GM18951 (cell line): ENCODE data around the gene CLMN.

Experiments
- POLR2A ChIP-seq: IDR thresholded peaks from 4 replicates; pipeline ENCODE4 v1.6.1; 2011; ENCODE audit warnings: mild to moderate bottlenecking; ENCODE audit not compliant: insufficient read length, insufficient read depth; ENCODE audit errors: extremely low read depth
- in situ Hi-C: fragments of 300-500 bp; cut with MboI; formaldehyde crosslinking; loops from one replicate; pipeline ENCODE4 v1.12.0; 2022; ENCODE audit warnings: low sequenced_read_pairs, mixed read lengths, inconsistent platforms; ENCODE audit not compliant: unreplicated experiment

Gene CLMN

DNA sequence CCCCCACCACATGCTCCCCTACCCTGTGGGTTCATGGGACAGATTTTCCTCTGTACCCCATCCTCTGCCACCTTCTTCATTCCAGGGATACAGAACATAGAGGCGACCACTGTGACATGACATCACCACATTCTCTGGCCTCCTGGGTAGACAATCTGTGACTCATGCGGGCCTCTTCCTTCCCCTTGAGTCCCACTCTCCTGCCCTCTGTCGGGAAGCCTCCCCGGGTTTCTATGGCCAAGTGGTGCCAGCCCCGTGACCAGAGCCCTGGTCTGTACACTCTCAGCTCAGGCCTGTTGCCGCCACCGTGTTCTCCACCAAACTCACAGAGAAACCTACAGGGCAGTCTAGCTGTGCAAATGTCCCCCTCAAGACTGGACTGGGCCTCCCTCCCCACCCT, 8.0 kb downstream of the CLMN start:
- in situ Hi-C loops, result no loop called here
- no peak for TF ChIP-seq POLR2A

DNA sequence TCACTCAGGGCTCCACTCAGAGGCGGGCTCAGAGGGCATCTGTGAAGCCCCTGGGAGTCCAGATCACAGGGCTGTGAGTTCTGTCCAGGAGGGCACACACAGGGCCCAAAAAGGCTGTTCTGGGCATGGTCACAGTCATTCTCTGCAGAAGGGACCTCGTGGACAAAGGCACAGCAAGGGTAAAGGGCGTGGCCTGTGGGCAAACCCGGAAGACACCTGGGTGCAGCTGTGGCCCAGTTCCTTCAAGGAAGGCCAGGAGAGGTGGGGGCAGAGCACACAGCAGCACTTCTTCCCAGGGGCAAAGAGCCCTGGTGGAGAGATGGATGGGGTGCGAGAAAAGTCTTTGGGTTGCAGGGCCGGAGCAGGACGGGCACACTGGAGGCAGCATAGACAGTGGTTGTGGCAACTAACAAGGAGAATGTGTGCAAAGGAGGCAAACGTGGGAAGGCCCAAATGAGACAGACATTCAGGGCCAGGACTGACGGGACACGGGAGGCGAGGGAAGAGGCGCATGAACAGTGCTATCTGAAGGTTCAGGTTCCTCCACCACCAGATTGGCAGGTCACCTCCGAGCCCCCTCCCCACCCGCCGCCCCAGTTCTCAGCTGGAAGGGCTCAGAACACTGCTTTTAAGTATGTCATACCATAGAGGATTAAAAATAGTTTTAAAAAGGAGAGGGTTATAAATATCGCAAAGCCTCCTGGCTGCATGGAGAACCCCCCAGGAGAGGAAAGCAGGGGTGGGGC, 8.9 kb downstream of the CLMN start:
- no peak for TF ChIP-seq POLR2A
- in situ Hi-C loops, result no loop called here

DNA sequence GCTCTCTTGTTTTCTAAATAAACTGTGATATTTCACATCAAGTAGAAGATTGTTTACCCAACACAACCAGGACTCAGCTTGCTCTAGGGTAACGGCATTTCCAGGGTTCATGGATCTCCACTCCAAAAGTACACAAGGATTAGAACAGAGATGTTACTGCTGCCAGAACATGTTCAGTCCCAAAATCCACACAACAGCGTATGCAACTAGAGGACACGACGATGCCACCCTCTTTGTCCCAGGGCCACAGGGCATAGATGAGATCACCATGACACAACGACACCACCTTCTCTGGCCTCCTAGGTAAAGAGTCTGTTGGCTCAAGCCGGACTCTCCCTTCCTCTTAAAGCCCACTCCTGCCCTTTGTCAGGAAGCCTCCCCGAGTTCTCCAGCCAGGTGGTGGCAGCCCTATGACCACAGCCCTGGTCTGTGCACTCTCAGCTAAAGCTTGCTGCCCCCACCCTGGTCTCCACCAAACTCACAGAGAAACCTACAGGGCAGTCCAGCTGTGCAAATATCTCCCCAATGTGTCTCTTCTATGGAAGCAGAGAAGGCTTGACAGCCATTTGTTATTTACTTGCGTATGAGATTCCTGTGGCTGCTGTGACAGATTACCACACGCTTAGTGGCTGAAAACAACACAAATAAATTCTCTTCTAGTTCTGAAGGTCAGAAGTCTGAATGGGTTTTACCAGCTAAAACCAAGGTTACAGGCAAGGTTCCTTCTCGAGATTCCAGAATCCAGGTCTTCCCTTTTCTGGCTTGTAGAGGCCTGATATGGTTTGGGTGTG, 10.3 kb downstream of the CLMN start:
- in situ Hi-C loops, result no loop called here
- no peak for TF ChIP-seq POLR2A

DNA sequence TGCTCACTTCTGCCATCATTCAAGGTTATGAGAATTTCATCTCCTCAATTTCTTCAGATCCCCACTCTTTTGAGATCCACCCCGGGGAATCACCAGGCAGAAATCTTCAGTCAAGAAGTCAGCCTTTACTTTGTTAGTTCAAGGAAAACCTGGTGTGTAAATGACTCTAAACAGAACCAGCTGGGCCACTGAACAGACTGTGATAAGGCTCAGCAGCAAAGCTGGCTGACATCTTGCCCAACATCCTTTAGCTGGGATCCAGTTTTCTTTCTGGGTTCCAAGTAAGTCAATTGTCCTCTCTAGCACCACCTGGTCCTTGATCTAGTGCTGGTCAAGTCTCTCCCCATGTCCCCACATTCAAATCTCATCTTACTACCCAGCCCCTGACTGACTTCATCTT, 11.6 kb downstream of the CLMN start:
- no peak for TF ChIP-seq POLR2A
- in situ Hi-C loops, result no loop called here

DNA sequence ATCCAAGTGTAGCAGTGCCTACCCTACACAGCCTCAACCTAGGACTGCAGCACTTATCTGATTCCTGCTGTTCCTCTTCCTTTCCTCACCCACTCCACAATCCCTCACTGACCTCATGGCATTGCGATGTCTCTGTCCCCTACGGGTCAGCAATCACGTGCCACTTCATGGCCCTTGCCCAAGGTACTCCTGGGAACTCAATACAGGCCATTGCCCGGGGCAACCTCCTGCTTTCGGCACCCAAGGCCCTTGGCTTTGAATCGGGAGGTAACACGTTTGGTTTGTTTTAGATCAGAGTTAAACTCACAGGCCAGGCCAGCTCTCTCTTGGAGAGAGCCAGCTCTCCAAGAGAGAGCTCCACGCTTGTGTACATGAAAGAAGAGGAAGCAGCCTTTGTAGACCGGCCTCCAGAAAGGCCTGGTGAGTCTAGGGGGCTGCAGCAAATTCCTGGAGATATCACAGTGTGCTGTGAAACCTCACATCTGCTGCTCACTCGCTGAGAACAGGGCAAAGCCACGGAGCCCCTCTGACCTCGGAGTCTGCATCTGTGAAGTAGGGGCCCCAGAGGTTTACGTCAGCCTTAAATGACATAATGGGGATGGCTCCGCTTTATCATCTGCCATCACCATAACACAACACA, 12.2 kb downstream of the CLMN start:
- TF ChIP-seq POLR2A, result no peak
- in situ Hi-C loops, result no loop called here

DNA sequence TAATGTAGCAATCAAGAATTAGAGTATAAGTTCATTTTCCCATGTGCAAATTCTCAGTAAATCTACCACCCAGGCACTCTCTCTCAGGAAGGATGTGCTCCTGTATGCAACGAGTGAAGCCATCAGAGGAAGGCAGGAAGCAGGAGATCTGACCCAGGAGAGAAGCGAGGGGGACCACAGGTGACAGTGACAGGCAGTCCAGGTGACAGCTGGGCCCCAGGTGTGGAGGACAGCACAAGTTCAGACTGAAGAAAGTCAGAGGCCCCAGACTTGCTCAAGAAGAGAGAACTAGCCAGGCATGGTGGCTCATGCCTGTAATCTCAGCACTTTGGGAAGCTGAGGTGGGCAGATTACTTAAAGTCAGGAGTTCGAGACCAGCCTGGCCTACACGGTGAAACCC, 13.8 kb downstream of the CLMN start:
- no peak for TF ChIP-seq POLR2A
- in situ Hi-C loops, result no loop called here

DNA sequence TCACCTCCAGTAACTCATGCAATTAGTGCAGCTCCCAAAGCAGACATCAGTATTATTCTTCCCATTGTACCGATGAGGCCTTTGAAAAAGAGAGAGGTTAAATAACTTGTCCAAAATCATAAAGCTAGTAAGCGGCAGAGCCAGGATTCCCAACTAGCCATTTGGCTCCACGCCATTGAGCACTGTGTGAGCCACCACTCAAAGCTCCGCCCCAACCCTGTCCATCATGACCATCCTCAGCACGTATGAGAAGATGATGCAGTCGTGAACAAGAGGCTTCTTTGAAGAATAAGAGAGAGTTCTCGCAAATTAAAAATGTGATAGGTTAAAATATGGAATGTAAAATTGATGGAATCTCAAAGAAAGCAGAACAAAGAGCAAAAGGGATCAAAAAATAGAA, 14.6 kb downstream of the CLMN start:
- in situ Hi-C loops, result no loop called here
- no peak for TF ChIP-seq POLR2A

DNA sequence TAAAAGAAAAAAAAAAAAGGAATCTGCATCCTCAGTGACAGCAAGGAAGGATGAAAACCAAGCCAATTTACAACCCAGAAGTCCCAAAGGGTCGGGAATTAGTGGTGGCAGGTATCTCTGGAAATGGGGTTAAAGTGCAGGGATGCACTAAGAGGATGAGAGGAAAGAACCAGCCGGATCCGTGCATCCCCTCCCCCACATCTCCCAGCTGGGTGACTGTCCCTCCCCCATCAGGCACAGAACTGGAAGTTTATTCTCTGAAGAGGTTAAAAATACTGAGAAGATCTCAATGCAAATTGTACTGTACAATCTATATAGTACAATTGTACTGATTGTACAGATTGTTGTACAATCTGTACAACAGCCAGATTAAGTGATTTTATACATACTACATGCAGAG, 15.4 kb downstream of the CLMN start:
- in situ Hi-C loops, result no loop called here
- no peak for TF ChIP-seq POLR2A

DNA sequence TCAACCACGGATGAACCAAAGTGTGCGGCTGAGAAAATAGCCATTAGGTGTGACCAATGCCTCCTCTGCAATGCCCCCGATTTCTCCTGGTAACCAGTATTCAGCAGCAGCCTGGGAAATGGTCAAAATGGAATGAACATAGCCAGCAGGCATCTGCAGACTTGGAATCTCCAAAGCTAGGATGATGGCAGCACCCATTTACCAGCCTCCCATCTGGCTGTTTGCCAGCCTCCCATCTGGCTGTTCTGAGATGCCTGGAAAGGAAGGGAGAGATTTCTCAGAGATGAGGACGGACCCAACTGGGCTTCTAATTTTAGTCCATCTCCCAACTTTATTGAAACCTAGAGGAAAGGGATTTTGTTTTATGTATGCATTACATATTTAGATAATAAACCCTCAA, 16.2 kb downstream of the CLMN start:
- in situ Hi-C loops, result no loop called here
- TF ChIP-seq POLR2A, result no peak

DNA sequence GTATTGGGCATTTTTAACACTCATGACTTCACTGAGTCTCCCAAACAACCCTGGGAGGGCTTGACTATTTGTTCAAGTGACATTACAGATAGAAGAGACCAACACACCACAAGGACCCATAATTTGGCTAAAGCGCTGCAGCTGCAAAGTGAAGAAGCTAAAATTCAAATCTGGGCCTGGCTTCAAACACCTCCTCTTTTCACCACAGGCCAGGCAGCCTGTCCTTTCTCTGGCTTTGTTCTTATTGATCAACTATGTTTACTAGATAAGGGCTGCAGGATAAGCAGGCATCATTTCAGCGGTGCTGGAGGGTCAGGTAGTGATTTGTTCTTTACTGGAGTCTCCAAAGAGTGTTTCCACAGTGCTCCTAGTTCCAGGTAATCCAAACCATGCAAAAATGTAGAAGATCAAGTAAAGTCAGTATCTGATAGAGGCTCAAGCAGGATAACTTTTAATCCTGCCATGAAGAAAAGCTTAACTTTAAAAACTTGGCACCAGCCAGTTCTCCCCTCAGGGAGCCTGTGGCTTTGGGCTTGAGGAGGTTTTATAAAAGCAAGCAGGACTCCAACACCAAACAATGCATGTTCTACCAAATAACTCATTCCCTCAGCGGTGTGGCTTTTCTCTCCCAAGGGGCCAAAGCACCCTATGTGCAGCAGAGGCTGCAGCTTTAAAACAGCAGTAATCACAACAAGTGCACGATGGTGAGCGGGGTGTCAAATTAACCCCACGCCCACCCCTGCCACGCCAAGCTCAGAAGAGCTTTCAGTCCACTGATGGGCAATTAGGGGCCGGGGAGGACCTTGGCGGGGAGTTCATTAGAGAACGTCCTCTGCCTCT, 16.8 kb downstream of the CLMN start:
- TF ChIP-seq POLR2A, result no peak
- in situ Hi-C loops, result no loop called here

DNA sequence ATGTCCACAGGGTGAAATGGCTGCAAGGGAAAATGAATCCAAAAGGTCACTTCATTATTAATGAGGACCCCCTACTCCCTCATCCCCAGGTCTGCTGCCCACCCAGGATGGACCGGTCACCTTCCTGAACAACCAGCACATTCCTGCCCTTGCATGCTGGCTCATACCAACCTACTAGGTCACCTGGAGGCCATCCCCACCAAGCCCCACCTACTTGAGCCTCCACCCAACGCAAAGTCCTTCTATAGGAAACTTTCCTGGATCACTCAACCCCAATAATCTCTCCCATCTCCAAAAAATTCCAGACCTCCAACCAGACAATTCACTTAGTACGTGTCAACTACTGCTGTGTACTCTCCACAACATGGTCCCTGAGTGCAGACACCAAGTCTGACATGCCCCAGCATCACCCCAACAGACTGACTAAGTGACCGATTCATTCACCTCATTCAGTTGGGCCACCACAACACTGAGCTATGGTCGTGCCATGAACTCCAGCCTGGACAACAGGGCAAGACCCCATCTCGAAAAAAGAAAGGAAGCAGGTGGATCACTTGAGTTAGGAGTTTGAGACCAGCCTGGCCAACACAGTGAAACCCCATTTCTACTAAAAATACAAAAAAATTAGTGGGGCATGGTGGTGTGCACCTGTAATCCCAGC, 18.1 kb downstream of the CLMN start:
- in situ Hi-C loops, result no loop called here
- TF ChIP-seq POLR2A, result no peak

DNA sequence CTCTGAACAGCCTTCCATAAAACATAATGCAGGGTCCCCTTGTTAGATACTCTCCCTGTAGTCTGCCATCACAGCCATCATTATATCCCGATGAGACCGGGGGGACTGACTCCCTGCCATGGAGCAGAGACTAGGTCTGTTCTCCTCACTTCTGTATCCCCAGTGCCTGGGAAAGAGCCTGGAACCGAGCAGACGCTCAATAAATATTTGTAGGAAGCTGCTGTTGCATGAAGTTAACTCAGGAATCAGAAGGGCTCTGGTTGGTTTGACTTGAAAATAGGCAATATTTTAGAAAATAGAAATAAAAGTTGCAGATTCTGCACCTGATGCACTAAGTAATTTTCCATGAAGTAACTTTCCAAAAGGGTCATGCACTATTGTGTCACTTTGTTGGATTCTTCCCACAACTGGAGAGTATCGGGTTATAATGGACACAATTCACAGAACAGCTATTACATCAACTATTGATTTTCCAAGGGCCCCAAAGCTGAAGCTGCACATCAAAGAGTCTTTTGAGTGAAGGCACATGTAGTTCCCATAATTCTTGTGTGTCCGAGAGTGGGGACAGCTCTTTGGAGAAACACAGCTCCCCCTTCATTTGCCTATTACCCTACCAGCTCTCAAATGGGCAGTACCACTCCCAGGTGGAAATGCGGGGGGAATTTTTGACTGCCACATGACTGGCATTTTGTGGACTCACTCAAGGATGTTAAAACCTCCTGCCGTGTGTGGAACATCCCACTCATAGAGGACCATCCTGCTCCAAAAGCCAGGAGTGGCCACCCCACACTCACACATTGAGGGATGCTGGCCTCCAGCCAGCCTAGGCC, 18.8 kb downstream of the CLMN start:
- TF ChIP-seq POLR2A, result no peak
- in situ Hi-C loops, result no loop called here
